UCSD-AML1 (cell line): ENCODE measurements around the gene IRF2BPL.

Experiments
- DNase-seq: peaks from one replicate; lab custom pipeline; 2025; ENCODE audit not compliant: unreplicated experiment; lab: John Stamatoyannopoulos, UW

The IRF2BPL gene

GRCh38 chr14:77055306-77055705 is 26.8 kb upstream of the IRF2BPL start:
- no peak for DNase-seq

- peak; percentile 78 for DNase-seq
These were observed 24.7 kb upstream of the IRF2BPL start for GRCh38 chr14:77053046-77053841.

- no peak for DNase-seq
These were observed 24.0 kb upstream of the IRF2BPL start for GRCh38 chr14:77052281-77053044.

GRCh38 chr14:77051116-77051515 is 22.6 kb upstream of the IRF2BPL start:
- DNase-seq: no peak

GRCh38 chr14:77046721-77047120 is 18.2 kb upstream of the IRF2BPL start:
- no peak for DNase-seq

- no peak for DNase-seq
These were observed 17.0 kb upstream of the IRF2BPL start for GRCh38 chr14:77045238-77046162.

GRCh38 chr14:77044783-77045237 is 16.3 kb upstream of the IRF2BPL start:
- no peak for DNase-seq

- no peak for DNase-seq
These were observed 15.5 kb upstream of the IRF2BPL start for GRCh38 chr14:77043984-77044485.

- DNase-seq: no peak
These were observed 14.9 kb upstream of the IRF2BPL start for GRCh38 chr14:77043177-77043983.

GRCh38 chr14:77041881-77042545 is 13.5 kb upstream of the IRF2BPL start:
- no peak for DNase-seq

GRCh38 chr14:77040741-77041653 is 12.5 kb upstream of the IRF2BPL start:
- DNase-seq: no peak

- DNase-seq: peak; percentile 97
These were observed 11.7 kb upstream of the IRF2BPL start for GRCh38 chr14:77040059-77040740.

- no peak for DNase-seq
These were observed 11.0 kb upstream of the IRF2BPL start for GRCh38 chr14:77039285-77040058.

GRCh38 chr14:77037938-77038568 is 9.5 kb upstream of the IRF2BPL start:
- peak; percentile 80 for DNase-seq

GRCh38 chr14:77037215-77037937 is 8.9 kb upstream of the IRF2BPL start:
- DNase-seq: no peak
